Upper lobe of left lung (tissue), 6 donors: ENCODE measurements around the gene TRIM7. TPM values are rescaled to one million over a fixed set of nuclear protein-coding genes. Genes with fewer than 3 reads are reported as not detected.

ENCODE experiments used
- ATAC-seq, 2 donors: fragments of 200-7000 bp; cut with Tn5 transposase; one replicate each; pipeline ENCODE4 v1.9.1; 2022; ENCODE audit warnings: mild to moderate bottlenecking in 2 of 2, moderate library complexity in 2 of 2; ENCODE audit not compliant: low FRiP score in 2 of 2
- DNase-seq, 2 donors: peaks; one replicate each; pipeline ENCODE4 v3.0.0-alpha.2; 2019 to 2020
- H3K27ac ChIP-seq, 4 donors: fragments of 200-600 bp; sonication (generic); one replicate each; pipeline ENCODE4 v1.5.1; 2016 to 2019
- H3K27me3 ChIP-seq, 4 donors: fragments of 200-600 bp; sonication (generic); one replicate each; pipeline ENCODE4 v1.5.1; 2017 to 2019
- H3K36me3 ChIP-seq, 4 donors: fragments of 200-600 bp; sonication (generic); one replicate each; pipeline ENCODE4 v1.5.1; 2016 to 2019
- H3K4me1 ChIP-seq, 4 donors: fragments of 200-600 bp; sonication (generic); one replicate each; pipeline ENCODE4 v1.5.1; 2018 to 2019
- H3K4me3 ChIP-seq, 4 donors: fragments of 200-600 bp; sonication (generic); one replicate each; pipeline ENCODE4 v1.5.1; 2017 to 2019; ENCODE audit warnings: mild to moderate bottlenecking in 2 of 4, moderate library complexity in 1 of 4
- H3K9me3 ChIP-seq, 4 donors: fragments of 200-600 bp; sonication (generic); one replicate each; pipeline ENCODE4 v1.5.1; 2018 to 2019
- EP300 ChIP-seq, 4 donors: sonication (generic); formaldehyde crosslinking; IDR thresholded peaks; one replicate each; pipeline ENCODE4 v1.5.1; 2017; ENCODE audit warnings: antibody characterized with exemption in 4 of 4, control low read depth in 2 of 4
- POLR2A ChIP-seq, 4 donors: fragments of 450-650 bp; IDR thresholded peaks; one replicate each; pipeline ENCODE4 v1.5.1; 2016 to 2017; ENCODE audit warnings: antibody characterized with exemption in 4 of 4, mild to moderate bottlenecking in 2 of 4
- POLR2AphosphoS5 ChIP-seq, 2 donors: sonication (generic); formaldehyde crosslinking; IDR thresholded peaks; one replicate each; pipeline ENCODE4 v1.5.1; 2017; ENCODE audit warnings: antibody characterized with exemption in 2 of 2
- WGBS, 2 donors: methylation state at CpG; one replicate each; pipeline ENCODE4 v1.1.5; 2017 to 2018; 5-methylcytosine and 5-hydroxymethylcytosine counted together
- total RNA-seq, 6 donors: library from RNA; depleted of rRNA in 4 of 6; stranded (reverse); fragments of >200 nt in 4 of 6; gene quantifications; one replicate each; pipeline versions ENCODE4 v1.1.0 to v1.2.1, GENCODE V29; 2016 to 2021
- TF ChIP-seq, protein P1 (sequence below), 6 experiments: fragments of 450-650 bp in 4 of 6; fragments of 200-600 bp in 2 of 6; sonication (generic) in 2 of 6; IDR thresholded peaks; one replicate each; pipeline ENCODE4 v1.5.1; 2016 to 2019; ENCODE audit warnings: antibody characterized with exemption in 6 of 6
- donor health status: DM: no; HTN: no; CAD: no; lungs with moderate emphysema.
- donor health status: DM: no; HTN: yes; CAD: no; lungs with severe emphysema.

The TRIM7 gene
- total RNA-seq, 6 donors from 2014 or later, result 0.83 to 6.7 (median 2.9) TPM

DNA sequence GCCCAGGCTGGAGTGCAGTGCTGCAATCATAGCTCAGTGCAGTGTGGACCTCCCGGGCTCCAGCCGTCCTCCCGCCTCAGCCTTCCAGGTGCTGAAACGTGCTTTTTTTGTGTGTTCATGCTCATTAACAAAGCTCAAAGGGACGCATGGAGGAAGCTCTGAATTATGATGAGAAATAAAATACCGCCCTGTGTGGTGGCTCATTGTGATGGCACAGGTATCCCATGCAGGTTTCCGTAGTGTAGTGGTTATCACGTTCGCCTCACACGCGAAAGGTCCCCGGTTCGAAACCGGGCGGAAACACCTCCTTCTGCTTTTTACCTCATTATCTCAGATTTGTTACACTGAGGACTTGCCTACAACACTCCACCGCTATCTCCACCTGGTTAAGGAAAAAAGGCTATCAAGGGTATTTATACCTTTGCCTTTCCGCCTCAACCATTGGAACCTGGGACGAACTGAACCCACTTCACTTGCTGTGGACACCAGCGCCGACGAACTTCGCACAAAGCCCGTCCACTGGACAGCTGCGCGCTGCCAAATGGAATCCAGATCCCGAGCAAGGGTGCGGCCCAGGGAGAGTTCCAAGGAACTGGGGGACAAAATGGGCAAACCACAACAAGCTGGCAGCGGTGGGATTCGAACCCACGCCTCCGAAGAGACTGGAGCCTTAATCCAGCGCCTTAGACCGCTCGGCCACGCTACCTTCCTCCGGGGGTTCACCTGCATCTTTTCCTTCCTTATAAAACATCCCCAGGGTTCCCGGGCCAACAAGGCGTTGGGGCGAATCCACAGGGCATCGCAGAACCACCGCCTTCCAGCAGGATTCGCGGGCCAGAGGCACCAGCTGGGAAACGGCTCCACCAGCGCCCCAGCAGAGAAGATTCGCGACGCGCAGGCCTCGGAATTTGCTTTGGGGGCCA lies 31.3 kb downstream of the TRIM7 start:
- no peak for DNase-seq
- peaks cover 0 to 22% (median 12%) of the 10 kb centered on the region in 4 donors for H3K4me1 ChIP-seq
- H3K27me3 ChIP-seq, result peaks cover 1 to 27% (median 11%) of the 10 kb centered on the region in 4 donors
- no peak overlapping the region for H3K27ac ChIP-seq
- no peaks in the 10 kb centered on the region for H3K9me3 ChIP-seq
- H3K36me3 ChIP-seq, result no peaks in the 10 kb centered on the region
- WGBS, 2 donors, result 7 to 10% methylated on average over 39 to 50 of the region's 50 CpGs
- TF ChIP-seq, protein P1, sequence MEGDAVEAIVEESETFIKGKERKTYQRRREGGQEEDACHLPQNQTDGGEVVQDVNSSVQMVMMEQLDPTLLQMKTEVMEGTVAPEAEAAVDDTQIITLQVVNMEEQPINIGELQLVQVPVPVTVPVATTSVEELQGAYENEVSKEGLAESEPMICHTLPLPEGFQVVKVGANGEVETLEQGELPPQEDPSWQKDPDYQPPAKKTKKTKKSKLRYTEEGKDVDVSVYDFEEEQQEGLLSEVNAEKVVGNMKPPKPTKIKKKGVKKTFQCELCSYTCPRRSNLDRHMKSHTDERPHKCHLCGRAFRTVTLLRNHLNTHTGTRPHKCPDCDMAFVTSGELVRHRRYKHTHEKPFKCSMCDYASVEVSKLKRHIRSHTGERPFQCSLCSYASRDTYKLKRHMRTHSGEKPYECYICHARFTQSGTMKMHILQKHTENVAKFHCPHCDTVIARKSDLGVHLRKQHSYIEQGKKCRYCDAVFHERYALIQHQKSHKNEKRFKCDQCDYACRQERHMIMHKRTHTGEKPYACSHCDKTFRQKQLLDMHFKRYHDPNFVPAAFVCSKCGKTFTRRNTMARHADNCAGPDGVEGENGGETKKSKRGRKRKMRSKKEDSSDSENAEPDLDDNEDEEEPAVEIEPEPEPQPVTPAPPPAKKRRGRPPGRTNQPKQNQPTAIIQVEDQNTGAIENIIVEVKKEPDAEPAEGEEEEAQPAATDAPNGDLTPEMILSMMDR (IDR thresholded peaks at IDR 0.05), result no peak
- TF ChIP-seq EP300 (IDR thresholded peaks at IDR 0.05) (no peak), POLR2A (IDR thresholded peaks at IDR 0.05) (no peak), POLR2AphosphoS5 (IDR thresholded peaks at IDR 0.05) (no peak)
- no peak overlapping the region for H3K4me3 ChIP-seq
- ATAC-seq, result no peak

DNA sequence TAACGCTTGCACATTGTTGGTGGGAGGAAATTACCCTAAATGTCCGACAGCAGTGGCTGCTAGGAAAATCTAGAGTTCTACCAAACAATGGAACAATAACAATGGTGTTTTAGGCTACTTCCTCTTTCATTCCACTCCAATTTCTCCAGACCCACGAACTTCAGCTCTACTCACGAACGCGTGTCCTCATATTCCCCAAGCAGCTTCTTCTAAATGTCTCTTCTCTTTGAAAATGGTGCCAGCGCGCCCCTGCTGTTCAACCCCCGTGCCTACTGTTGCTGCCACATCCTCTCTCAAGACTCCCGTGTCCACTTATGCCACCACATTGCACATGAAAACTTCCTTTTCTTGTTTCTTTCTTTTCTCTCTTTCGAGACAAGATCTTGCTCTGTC lies 32.0 kb downstream of the TRIM7 start:
- peaks cover 1 to 31% (median 11%) of the 10 kb centered on the region in 4 donors for H3K27me3 ChIP-seq
- H3K4me1 ChIP-seq, result peaks cover 0 to 22% (median 12%) of the 10 kb centered on the region in 4 donors
- no peaks in the 10 kb centered on the region for H3K9me3 ChIP-seq
- no peaks in the 10 kb centered on the region for H3K36me3 ChIP-seq
- DNase-seq (no peak), ATAC-seq (no peak)
- H3K4me3 ChIP-seq, result no peak overlapping the region
- TF ChIP-seq, protein P1 (IDR thresholded peaks at IDR 0.05), result peak in 2 of 6 experiments; percentile 35 to 36
- no peak for TF ChIP-seq POLR2AphosphoS5 (IDR thresholded peaks at IDR 0.05)
- no peak overlapping the region for H3K27ac ChIP-seq
- WGBS, 2 donors, result 8% methylated on average over 11 of the region's 11 CpGs

DNA sequence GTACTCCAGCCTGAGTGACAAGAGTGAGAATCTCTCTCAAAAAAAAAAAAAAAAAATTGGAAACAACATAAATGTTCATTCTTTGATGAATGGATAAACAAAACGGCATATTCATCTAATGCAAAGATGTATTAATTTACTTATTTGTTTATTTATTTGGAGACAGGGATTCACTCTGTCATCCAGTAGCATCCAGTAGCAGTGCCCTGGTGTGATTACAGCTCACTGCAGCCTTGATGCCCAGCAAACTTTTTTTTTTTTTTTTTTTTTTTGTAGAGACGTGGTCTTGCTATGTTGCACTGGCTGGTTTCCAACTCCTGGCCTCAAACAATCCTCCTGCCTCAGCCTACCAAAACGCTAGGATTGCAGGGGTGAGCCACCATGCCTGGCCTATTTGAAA lies 33.2 kb downstream of the TRIM7 start:
- Histone ChIP-seq H3K27me3 (peaks cover 1 to 31% (median 11%) of the 10 kb centered on the region in 4 donors), H3K4me1 (peaks cover 0 to 22% (median 12%) of the 10 kb centered on the region in 4 donors), H3K36me3 (no peaks in the 10 kb centered on the region), H3K4me3 (no peak overlapping the region), H3K9me3 (no peaks in the 10 kb centered on the region), H3K27ac (no peak overlapping the region)
- DNase-seq (no peak), ATAC-seq (no peak)
- TF ChIP-seq EP300 (IDR thresholded peaks at IDR 0.05) (no peak), POLR2A (IDR thresholded peaks at IDR 0.05) (no peak), POLR2AphosphoS5 (IDR thresholded peaks at IDR 0.05) (no peak)
- TF ChIP-seq, protein P1 (IDR thresholded peaks at IDR 0.05), result no peak
- 62 to 64% methylated on average over 3 of the region's 3 CpGs for WGBS, 2 donors

DNA sequence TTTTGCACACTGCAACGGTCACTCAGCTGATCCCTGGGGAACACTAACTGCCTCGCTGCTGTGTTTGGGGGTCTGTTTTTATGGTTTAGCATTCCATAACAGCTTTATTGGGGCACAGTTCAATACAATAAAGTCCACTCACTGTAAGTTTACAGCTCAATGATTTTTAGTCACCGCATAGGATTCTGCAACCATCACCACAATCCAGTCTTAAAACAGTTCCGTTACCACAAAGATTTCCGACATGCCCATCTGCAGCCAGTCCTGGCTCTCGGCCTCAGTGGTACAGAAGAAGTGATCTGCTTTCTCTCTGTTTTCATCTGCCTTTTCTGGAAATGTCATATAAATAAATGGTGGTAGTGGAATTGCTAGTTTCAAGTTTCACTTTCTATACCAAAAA lies 34.0 kb downstream of the TRIM7 start:
- TF ChIP-seq POLR2A (IDR thresholded peaks at IDR 0.05) (no peak), EP300 (IDR thresholded peaks at IDR 0.05) (no peak), POLR2AphosphoS5 (IDR thresholded peaks at IDR 0.05) (no peak)
- TF ChIP-seq, protein P1 (IDR thresholded peaks at IDR 0.05), result no peak
- 59 to 67% methylated on average over 6 of the region's 6 CpGs for WGBS, 2 donors
- no peaks in the 10 kb centered on the region for H3K36me3 ChIP-seq
- DNase-seq (no peak), ATAC-seq (no peak)
- H3K27me3 ChIP-seq, result peaks cover 1 to 31% (median 11%) of the 10 kb centered on the region in 4 donors
- H3K27ac ChIP-seq, result no peak overlapping the region
- H3K4me3 ChIP-seq, result no peak overlapping the region
- peaks cover 0 to 22% (median 12%) of the 10 kb centered on the region in 4 donors for H3K4me1 ChIP-seq
- H3K9me3 ChIP-seq, result no peaks in the 10 kb centered on the region
